ENCODE data around the gene MIPOL1. TPM values are rescaled to one million over a fixed set of nuclear protein-coding genes. Genes with fewer than 3 reads are reported as not detected.

Gene MIPOL1
- total and polyA plus RNA-seq, 2 of the 13 experiments (the other 11 are each of a cell fraction or from before 2014, with no cell fraction given) = 8.6 to 34.2 TPM

GRCh38 chr14:37588956-37589714, 391.4 kb downstream of the MIPOL1 start (continued):
- TF ChIP-seq, protein P1, sequence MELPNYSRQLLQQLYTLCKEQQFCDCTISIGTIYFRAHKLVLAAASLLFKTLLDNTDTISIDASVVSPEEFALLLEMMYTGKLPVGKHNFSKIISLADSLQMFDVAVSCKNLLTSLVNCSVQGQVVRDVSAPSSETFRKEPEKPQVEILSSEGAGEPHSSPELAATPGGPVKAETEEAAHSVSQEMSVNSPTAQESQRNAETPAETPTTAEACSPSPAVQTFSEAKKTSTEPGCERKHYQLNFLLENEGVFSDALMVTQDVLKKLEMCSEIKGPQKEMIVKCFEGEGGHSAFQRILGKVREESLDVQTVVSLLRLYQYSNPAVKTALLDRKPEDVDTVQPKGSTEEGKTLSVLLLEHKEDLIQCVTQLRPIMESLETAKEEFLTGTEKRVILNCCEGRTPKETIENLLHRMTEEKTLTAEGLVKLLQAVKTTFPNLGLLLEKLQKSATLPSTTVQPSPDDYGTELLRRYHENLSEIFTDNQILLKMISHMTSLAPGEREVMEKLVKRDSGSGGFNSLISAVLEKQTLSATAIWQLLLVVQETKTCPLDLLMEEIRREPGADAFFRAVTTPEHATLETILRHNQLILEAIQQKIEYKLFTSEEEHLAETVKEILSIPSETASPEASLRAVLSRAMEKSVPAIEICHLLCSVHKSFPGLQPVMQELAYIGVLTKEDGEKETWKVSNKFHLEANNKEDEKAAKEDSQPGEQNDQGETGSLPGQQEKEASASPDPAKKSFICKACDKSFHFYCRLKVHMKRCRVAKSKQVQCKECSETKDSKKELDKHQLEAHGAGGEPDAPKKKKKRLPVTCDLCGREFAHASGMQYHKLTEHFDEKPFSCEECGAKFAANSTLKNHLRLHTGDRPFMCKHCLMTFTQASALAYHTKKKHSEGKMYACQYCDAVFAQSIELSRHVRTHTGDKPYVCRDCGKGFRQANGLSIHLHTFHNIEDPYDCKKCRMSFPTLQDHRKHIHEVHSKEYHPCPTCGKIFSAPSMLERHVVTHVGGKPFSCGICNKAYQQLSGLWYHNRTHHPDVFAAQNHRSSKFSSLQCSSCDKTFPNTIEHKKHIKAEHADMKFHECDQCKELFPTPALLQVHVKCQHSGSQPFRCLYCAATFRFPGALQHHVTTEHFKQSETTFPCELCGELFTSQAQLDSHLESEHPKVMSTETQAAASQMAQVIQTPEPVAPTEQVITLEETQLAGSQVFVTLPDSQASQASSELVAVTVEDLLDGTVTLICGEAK (IDR thresholded peaks at IDR 0.05) = no peak
- TF ChIP-seq, protein P1 (CRISPR knock-in tag; IDR thresholded peaks at IDR 0.05) = 0 out of 2 replicates have a peak, but pooled peaks have one; percentile 26
- TF ChIP-seq ARNT (IDR thresholded peaks at IDR 0.05) (no peak), NR2F6 (IDR thresholded peaks at IDR 0.05) (no peak), NR2F6 (CRISPR knock-in tag; IDR thresholded peaks at IDR 0.05) (0 out of 2 replicates have a peak, but pooled peaks have one; percentile 35), ZNF614 (CRISPR knock-in tag; IDR thresholded peaks at IDR 0.05; ENCODE audit: borderline replicate concordance) (peak; percentile 32; the same call in 1 of the 2 replicates), ZNF367 (CRISPR knock-in tag; IDR thresholded peaks at IDR 0.05; ENCODE audit: borderline replicate concordance) (no peak), ZNF263 (CRISPR knock-in tag; IDR thresholded peaks at IDR 0.05) (0 out of 2 replicates have a peak, but pooled peaks have one; percentile 38)
- TF ChIP-seq, protein P2, sequence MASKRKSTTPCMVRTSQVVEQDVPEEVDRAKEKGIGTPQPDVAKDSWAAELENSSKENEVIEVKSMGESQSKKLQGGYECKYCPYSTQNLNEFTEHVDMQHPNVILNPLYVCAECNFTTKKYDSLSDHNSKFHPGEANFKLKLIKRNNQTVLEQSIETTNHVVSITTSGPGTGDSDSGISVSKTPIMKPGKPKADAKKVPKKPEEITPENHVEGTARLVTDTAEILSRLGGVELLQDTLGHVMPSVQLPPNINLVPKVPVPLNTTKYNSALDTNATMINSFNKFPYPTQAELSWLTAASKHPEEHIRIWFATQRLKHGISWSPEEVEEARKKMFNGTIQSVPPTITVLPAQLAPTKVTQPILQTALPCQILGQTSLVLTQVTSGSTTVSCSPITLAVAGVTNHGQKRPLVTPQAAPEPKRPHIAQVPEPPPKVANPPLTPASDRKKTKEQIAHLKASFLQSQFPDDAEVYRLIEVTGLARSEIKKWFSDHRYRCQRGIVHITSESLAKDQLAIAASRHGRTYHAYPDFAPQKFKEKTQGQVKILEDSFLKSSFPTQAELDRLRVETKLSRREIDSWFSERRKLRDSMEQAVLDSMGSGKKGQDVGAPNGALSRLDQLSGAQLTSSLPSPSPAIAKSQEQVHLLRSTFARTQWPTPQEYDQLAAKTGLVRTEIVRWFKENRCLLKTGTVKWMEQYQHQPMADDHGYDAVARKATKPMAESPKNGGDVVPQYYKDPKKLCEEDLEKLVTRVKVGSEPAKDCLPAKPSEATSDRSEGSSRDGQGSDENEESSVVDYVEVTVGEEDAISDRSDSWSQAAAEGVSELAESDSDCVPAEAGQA (IDR thresholded peaks at IDR 0.05; ENCODE audit: low read depth) = peak; percentile 18; the same call in 1 of the 2 replicates
- TF ChIP-seq, protein P2 (CRISPR knock-in tag; IDR thresholded peaks at IDR 0.05; ENCODE audit: borderline replicate concordance) = no peak
- TF ChIP-seq, protein P3, sequence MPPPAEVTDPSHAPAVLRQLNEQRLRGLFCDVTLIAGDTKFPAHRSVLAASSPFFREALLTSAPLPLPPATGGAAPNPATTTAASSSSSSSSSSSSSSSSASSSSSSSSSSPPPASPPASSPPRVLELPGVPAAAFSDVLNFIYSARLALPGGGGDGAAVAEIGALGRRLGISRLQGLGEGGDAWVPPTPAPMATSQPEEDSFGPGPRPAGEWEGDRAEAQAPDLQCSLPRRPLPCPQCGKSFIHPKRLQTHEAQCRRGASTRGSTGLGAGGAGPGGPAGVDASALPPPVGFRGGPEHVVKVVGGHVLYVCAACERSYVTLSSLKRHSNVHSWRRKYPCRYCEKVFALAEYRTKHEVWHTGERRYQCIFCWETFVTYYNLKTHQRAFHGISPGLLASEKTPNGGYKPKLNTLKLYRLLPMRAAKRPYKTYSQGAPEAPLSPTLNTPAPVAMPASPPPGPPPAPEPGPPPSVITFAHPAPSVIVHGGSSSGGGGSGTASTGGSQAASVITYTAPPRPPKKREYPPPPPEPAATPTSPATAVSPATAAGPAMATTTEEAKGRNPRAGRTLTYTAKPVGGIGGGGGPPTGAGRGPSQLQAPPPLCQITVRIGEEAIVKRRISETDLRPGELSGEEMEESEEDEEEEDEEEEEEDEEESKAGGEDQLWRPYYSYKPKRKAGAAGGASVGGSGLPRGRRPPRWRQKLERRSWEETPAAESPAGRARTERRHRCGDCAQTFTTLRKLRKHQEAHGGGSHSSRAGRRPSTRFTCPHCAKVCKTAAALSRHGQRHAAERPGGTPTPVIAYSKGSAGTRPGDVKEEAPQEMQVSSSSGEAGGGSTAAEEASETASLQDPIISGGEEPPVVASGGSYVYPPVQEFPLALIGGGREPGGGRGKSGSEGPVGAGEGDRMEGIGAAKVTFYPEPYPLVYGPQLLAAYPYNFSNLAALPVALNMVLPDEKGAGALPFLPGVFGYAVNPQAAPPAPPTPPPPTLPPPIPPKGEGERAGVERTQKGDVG (CRISPR knock-in tag; IDR thresholded peaks at IDR 0.05; ENCODE audit: borderline replicate concordance) = 0 out of 2 replicates have a peak, but pooled peaks have one; percentile 8
